Measurements from ENCODE around the gene SELENOI.

- TF ChIP-seq CTCF (IDR thresholded peaks at IDR 0.05), result no peak
- no peak for TF ChIP-seq POLR2A (IDR thresholded peaks at IDR 0.05)
These were observed 34.3 kb downstream of the SELENOI start for GRCh38 chr2:26380281-26380680.

All from body of pancreas (tissue), 4 donors.